Measurements from ENCODE around the gene PTGER4. TPM values are rescaled to one million over a fixed set of nuclear protein-coding genes. Genes with fewer than 3 reads are reported as not detected.
"Not testable (repeated sequence)": the region's sequence is repeated elsewhere in the genome, so short reads cannot be mapped to it uniquely, and the experiment has no call there.

PTGER4 gene
- total and polyA plus RNA-seq, 2 experiments from 2014 or later: 0.41 TPM; not detected in 1

- H3K9me2 ChIP-seq (ENCODE audit: insufficient read depth); in situ Hi-C loops (cut with MboI); H2AFZ ChIP-seq; H3F3A ChIP-seq (ENCODE audit: insufficient read depth); H3K9me3 ChIP-seq (ENCODE audit: low read depth); H3K4me3 ChIP-seq; H3K4me2 ChIP-seq (ENCODE audit: unreplicated experiment); H4K20me1 ChIP-seq (ENCODE audit: insufficient read depth); H3K27me3 ChIP-seq (replicated peaks; ENCODE audit: insufficient read depth); DNase-seq; H3K36me3 ChIP-seq (ENCODE audit: low read depth); H3K79me2 ChIP-seq (ENCODE audit: insufficient read depth); H3K4me1 ChIP-seq (ENCODE audit: insufficient read depth); H3K9ac ChIP-seq; H3K27ac ChIP-seq: not testable (repeated sequence)
Measured at GRCh38 chr5:40710575-40710974, 30.9 kb downstream of the PTGER4 start.

DNA sequence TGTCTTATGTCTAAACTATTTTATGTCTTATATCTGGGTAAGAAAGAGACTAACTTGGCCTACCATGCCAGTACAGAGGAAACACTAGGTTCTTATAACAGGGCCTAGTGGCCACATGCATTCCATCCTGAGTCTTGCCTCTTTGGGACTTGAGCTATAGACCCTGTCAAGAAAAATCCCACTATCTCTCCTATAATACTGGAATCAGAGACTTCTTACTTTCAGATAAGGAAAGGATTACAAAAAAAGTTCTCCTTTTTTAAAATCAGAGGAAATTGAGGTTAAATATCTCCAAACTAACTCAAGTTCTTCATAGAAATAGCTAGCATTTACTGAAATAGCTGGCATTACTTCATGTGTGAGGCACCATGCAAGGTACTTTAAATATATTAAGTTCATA lies 34.3 kb downstream of the PTGER4 start:
- no peak overlapping the region for H3K4me3 ChIP-seq
- DNase-seq: no peak
- H3K4me1 ChIP-seq (ENCODE audit: insufficient read depth): peaks cover 17% of the 10 kb centered on the region
- H3K9ac ChIP-seq: no peak overlapping the region
- H3K9me2 ChIP-seq (ENCODE audit: insufficient read depth): no peaks in the 10 kb centered on the region
- no peak overlapping the region for H3K4me2 ChIP-seq (ENCODE audit: unreplicated experiment)
- H4K20me1 ChIP-seq (ENCODE audit: insufficient read depth): no peaks in the 10 kb centered on the region
- no peaks in the 10 kb centered on the region for H3K9me3 ChIP-seq (ENCODE audit: low read depth)
- H3K27ac ChIP-seq: no peak overlapping the region
- no peak for TF ChIP-seq EZH2phosphoT487 (IDR thresholded peaks at IDR 0.05; ENCODE audit: insufficient read depth, low read depth)
- H3K27me3 ChIP-seq (replicated peaks; ENCODE audit: insufficient read depth): no peaks in the 10 kb centered on the region
- 0 out of 2 replicates have a peak, but pooled peaks cover under 1% of the 10 kb centered on the region for H3K36me3 ChIP-seq (ENCODE audit: low read depth)
- no peaks in the 10 kb centered on the region for H3K79me2 ChIP-seq (ENCODE audit: insufficient read depth)
- H3F3A ChIP-seq (ENCODE audit: insufficient read depth): peaks cover 8% of the 10 kb centered on the region; the same call in 1 of the 2 replicates
- no peak overlapping the region for H2AFZ ChIP-seq
- in situ Hi-C loops (cut with MboI): no loop called here

DNA sequence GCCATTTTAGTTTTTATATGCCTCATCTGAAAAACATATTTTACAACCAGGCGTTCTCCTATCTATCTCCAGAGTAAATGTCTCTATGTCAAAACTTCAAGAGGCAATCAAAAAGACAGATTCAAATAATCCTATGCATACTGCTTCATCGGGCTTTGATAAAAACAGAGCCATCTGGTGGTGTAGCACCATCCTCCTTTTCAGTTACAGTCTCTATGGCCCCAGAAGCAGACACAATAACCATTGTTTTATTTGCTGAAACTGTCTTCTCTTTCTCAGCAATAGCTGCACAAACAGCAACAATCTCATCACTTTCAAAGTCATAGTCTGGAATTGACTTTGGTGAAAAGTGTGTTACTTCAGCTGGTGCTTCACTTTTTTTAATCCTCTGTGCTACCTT lies 36.3 kb downstream of the PTGER4 start:
- no peaks in the 10 kb centered on the region for H4K20me1 ChIP-seq (ENCODE audit: insufficient read depth)
- no peaks in the 10 kb centered on the region for H3K9me3 ChIP-seq (ENCODE audit: low read depth)
- TF ChIP-seq EZH2phosphoT487 (IDR thresholded peaks at IDR 0.05; ENCODE audit: insufficient read depth, low read depth) (no peak), EZH2 (IDR thresholded peaks at IDR 0.05; ENCODE audit: insufficient read depth, poor library complexity, severe bottlenecking) (no peak)
- H3K27me3 ChIP-seq (replicated peaks; ENCODE audit: insufficient read depth): no peaks in the 10 kb centered on the region
- WGBS, 2 experiments (ENCODE audit: low coverage in 1 of 2, low lambda C conversion rate in 2 of 2, missing lambda C conversion rate in 2 of 2): 24 to 35% methylated on average over 2 of the region's 2 CpGs
- no peak overlapping the region for H3K9ac ChIP-seq
- 0 out of 2 replicates have a peak, but pooled peaks cover 4% of the 10 kb centered on the region for H3K36me3 ChIP-seq (ENCODE audit: low read depth)
- in situ Hi-C loops (cut with MboI): no loop called here
- H3K4me2 ChIP-seq (ENCODE audit: unreplicated experiment): no peak overlapping the region
- H3K9me2 ChIP-seq (ENCODE audit: insufficient read depth): no peaks in the 10 kb centered on the region
- no peak overlapping the region for H2AFZ ChIP-seq
- H3K4me3 ChIP-seq: no peak overlapping the region
- no peaks in the 10 kb centered on the region for H3K79me2 ChIP-seq (ENCODE audit: insufficient read depth)
- H3F3A ChIP-seq (ENCODE audit: insufficient read depth): peaks cover 8% of the 10 kb centered on the region; the same call in 1 of the 2 replicates
- no peak overlapping the region for H3K27ac ChIP-seq
- peak; percentile 16 for DNase-seq
- peaks cover 17% of the 10 kb centered on the region for H3K4me1 ChIP-seq (ENCODE audit: insufficient read depth)

DNA sequence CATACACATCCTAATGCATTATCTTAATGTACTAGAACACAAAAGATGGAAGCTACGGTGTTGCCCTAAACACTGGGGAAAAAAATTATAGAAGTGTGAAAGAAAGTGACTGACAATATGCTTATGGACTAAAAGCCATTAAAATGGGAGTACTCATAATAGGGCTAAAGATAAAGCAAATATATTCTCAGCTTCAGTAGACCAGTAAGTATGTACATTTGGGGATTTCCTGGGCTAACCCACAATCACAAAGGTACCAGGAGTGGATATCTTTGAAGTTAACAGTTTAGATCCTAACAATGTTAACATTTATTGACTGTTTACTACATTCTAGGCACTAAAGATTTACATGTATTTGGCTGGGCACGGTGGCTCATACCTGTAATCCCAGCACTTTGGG lies 36.9 kb downstream of the PTGER4 start:
- in situ Hi-C loops (cut with MboI): no loop called here
- Histone ChIP-seq H3K79me2 (ENCODE audit: insufficient read depth) (no peaks in the 10 kb centered on the region), H3K27me3 (replicated peaks; ENCODE audit: insufficient read depth) (no peaks in the 10 kb centered on the region), H3K27ac (peak overlapping the region; percentile 31; the same call in 1 of the 2 replicates), H3K4me2 (ENCODE audit: unreplicated experiment) (no peak overlapping the region), H3K4me3 (no peak overlapping the region), H3K9ac (no peak overlapping the region), H3K9me3 (ENCODE audit: low read depth) (no peaks in the 10 kb centered on the region), H3F3A (ENCODE audit: insufficient read depth) (peaks cover 8% of the 10 kb centered on the region; the same call in 1 of the 2 replicates), H3K9me2 (ENCODE audit: insufficient read depth) (no peaks in the 10 kb centered on the region), H4K20me1 (ENCODE audit: insufficient read depth) (no peaks in the 10 kb centered on the region), H2AFZ (no peak overlapping the region), H3K36me3 (ENCODE audit: low read depth) (0 out of 2 replicates have a peak, but pooled peaks cover 7% of the 10 kb centered on the region), H3K4me1 (ENCODE audit: insufficient read depth) (peaks cover 17% of the 10 kb centered on the region)
- 81 to 84% methylated on average over 2 of the region's 2 CpGs for WGBS, 2 experiments (ENCODE audit: low coverage in 1 of 2, low lambda C conversion rate in 2 of 2, missing lambda C conversion rate in 2 of 2)
- TF ChIP-seq EZH2 (IDR thresholded peaks at IDR 0.05; ENCODE audit: insufficient read depth, poor library complexity, severe bottlenecking) (no peak), EZH2phosphoT487 (IDR thresholded peaks at IDR 0.05; ENCODE audit: insufficient read depth, low read depth) (no peak)
- no peak for DNase-seq

GRCh38 chr5:40717281-40717680 lies 37.6 kb downstream of the PTGER4 start:
- Histone ChIP-seq H3K9ac (no peak overlapping the region), H3K9me3 (ENCODE audit: low read depth) (no peaks in the 10 kb centered on the region), H3K4me2 (ENCODE audit: unreplicated experiment) (peak overlapping the region; percentile 28), H3K27me3 (replicated peaks; ENCODE audit: insufficient read depth) (no peaks in the 10 kb centered on the region), H3K9me2 (ENCODE audit: insufficient read depth) (no peaks in the 10 kb centered on the region), H4K20me1 (ENCODE audit: insufficient read depth) (no peaks in the 10 kb centered on the region), H2AFZ (no peak overlapping the region), H3F3A (ENCODE audit: insufficient read depth) (peaks cover 8% of the 10 kb centered on the region; the same call in 1 of the 2 replicates), H3K4me3 (no peak overlapping the region), H3K27ac (peak overlapping the region; percentile 31; the same call in 1 of the 2 replicates), H3K36me3 (ENCODE audit: low read depth) (0 out of 2 replicates have a peak, but pooled peaks cover 9% of the 10 kb centered on the region), H3K79me2 (ENCODE audit: insufficient read depth) (no peaks in the 10 kb centered on the region), H3K4me1 (ENCODE audit: insufficient read depth) (peaks cover 17% of the 10 kb centered on the region)
- DNase-seq: peak; percentile 81
- TF ChIP-seq EZH2phosphoT487 (IDR thresholded peaks at IDR 0.05; ENCODE audit: insufficient read depth, low read depth) (no peak), EZH2 (IDR thresholded peaks at IDR 0.05; ENCODE audit: insufficient read depth, poor library complexity, severe bottlenecking) (no peak)
- in situ Hi-C loops (cut with MboI): no loop called here
